Cardiac muscle cell (in vitro differentiated cells and primary cell): ENCODE results near the gene KMT2D. TPM values are rescaled to one million over a fixed set of nuclear protein-coding genes. Genes with fewer than 3 reads are reported as not detected.

Source experiments
- DNase-seq, 2 donors: peaks; one replicate each; pipeline versions ENCODE4 v3.0.0 to v3.0.0-alpha.2; 2010 to 2017; ENCODE audit warnings: low read depth in 1 of 2, low spot score in 1 of 2
- H3K27ac ChIP-seq: fragments of 200-600 bp; sonication (generic); 2 replicates; pipeline ENCODE4 v1.5.1; 2016
- H3K27me3 ChIP-seq: fragments of 200-600 bp; sonication (generic); 2 replicates; pipeline ENCODE4 v1.6.0; 2016; ENCODE audit warnings: control low read depth
- H3K36me3 ChIP-seq: fragments of 200-600 bp; sonication (generic); 2 replicates; pipeline ENCODE4 v1.5.1; 2016; ENCODE audit warnings: control low read depth
- H3K4me1 ChIP-seq: fragments of 200-600 bp; sonication (generic); 2 replicates; pipeline ENCODE4 v1.8.1; 2017; ENCODE audit warnings: low read depth, mild to moderate bottlenecking, mixed run types
- H3K4me3 ChIP-seq: fragments of 200-600 bp; sonication (generic); 2 replicates; pipeline ENCODE4 v1.5.1; 2016; ENCODE audit warnings: mild to moderate bottlenecking
- H3K9me3 ChIP-seq: fragments of 200-600 bp; sonication (generic); 2 replicates; pipeline ENCODE4 v1.5.1; 2017; ENCODE audit warnings: low read depth, mild to moderate bottlenecking, control low read depth
- polyA plus RNA-seq: library from polyadenylated mRNA; unstranded; fragments of >200 nt; fragmentation: Nextera tagmentation; extraction: Ambion mirVana; gene quantifications from 2 replicates; pipeline ENCODE4 v1.2.1, GENCODE V29; 2016
- total RNA-seq: library from RNA; depleted of rRNA; stranded (reverse); fragments of >200 nt; gene quantifications from 2 replicates; pipeline ENCODE4 v1.2.3, GENCODE V29; 2016
- TF ChIP-seq, protein P1 (sequence below): IDR thresholded peaks from 2 replicates; pipeline ENCODE4 v1.5.1; 2012; ENCODE audit warnings: low read depth, mild to moderate bottlenecking, low read length

The KMT2D gene
- total and polyA plus RNA-seq, 2 experiments from 2014 or later = 31.0 to 41.3 TPM

DNA sequence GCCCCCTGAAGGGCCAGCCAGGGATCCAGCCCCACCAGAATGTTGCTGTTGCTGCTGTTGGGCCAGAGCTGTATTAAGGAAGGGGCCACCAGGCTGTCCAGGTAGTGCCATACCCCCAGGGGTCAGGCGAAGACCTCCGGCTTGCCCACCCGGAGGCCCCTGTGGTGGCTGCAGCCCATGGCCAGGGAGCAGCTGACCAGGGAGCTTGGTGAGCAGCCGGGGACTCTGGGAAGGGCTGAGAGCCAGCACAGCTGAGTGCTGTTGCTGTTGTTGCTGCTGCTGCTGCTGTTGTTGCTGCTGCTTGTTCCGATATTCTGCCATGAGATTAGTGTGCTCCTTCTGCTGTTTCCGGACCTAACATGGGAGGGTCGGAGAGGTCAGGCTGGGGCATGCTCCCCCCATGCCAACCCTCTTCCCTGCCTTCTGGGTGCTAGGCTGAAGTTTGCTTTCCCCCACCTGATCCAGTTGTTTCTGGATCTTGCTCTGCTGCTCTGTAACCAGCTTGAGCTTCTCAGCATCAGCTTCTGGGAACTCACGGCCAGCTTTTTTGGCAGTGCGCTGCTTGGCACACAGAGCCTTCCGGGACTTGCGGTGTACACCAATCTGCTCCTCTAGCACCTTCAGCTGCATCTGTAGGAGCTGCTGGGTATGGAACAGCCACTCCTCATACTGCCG lies 26.8 kb downstream of the KMT2D start:
- Histone ChIP-seq H3K36me3 (peaks cover 60% of the 10 kb centered on the region), H3K4me3 (no peak overlapping the region), H3K4me1 (no peaks in the 10 kb centered on the region), H3K27me3 (no peaks in the 10 kb centered on the region), H3K9me3 (no peaks in the 10 kb centered on the region), H3K27ac (no peak overlapping the region)
- DNase-seq = no peak
- TF ChIP-seq, protein P1, sequence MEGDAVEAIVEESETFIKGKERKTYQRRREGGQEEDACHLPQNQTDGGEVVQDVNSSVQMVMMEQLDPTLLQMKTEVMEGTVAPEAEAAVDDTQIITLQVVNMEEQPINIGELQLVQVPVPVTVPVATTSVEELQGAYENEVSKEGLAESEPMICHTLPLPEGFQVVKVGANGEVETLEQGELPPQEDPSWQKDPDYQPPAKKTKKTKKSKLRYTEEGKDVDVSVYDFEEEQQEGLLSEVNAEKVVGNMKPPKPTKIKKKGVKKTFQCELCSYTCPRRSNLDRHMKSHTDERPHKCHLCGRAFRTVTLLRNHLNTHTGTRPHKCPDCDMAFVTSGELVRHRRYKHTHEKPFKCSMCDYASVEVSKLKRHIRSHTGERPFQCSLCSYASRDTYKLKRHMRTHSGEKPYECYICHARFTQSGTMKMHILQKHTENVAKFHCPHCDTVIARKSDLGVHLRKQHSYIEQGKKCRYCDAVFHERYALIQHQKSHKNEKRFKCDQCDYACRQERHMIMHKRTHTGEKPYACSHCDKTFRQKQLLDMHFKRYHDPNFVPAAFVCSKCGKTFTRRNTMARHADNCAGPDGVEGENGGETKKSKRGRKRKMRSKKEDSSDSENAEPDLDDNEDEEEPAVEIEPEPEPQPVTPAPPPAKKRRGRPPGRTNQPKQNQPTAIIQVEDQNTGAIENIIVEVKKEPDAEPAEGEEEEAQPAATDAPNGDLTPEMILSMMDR = no peak

DNA sequence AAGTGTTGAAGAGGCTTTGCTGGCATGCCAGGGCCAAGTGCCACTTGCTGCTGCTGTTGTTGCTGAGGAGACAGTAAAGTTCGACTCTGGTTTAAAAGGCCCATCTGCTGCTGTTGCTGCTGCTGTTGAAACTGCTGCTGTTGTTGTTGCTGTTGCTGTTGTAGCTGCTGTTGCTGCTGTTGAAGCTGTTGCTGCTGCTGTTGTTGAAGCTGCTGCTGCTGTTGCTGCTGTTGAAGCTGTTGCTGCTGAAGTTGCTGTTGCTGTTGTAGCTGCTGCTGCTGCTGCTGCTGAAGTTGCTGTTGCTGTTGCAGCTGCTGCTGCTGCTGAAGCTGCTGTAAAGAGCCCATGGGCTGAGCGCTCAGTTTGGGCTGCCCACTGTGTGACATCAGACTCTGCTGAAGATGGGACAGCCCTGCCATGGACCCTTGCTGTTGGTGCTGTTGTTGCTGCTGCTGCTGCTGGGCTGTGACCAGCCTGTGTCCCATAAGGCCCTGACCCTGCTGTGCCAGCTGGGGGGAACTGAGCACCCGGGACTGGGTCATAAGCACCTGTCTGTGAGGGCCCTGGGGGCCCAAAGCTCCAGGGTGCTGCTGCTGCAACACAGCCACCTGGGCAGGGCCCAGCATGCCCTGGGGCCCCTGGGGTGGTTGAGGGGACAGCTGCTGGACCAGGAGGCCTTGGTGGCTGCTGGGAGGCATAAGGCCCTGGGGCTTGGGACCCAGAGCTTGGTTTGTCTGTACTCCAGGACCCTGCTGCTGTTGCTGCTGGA lies 27.7 kb downstream of the KMT2D start:
- TF ChIP-seq, protein P1 = no peak
- no peaks in the 10 kb centered on the region for H3K27me3 ChIP-seq
- no peaks in the 10 kb centered on the region for H3K9me3 ChIP-seq
- H3K27ac ChIP-seq = no peak overlapping the region
- no peak for DNase-seq
- peaks cover 67% of the 10 kb centered on the region for H3K36me3 ChIP-seq
- no peak overlapping the region for H3K4me3 ChIP-seq
- no peaks in the 10 kb centered on the region for H3K4me1 ChIP-seq

DNA sequence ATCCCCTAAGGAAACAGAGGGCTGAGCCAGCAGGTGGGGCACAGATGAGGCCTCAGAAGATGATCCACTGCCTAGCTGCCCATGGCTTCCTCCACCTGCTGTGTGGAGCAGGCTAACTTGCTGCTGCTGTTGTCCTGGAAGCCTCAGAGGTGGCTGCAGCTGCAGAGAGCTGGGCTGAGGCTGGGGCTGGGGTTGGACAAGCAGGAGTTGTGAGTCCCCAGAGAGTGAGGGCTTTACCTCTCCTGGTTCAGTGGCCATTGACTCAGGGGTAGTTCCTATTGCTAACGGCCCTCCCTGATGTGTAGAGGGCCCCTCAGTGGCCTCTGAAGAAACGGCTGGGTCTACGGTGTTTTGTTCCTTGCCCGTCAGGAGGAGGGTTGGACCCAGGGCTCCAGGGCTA lies 28.3 kb downstream of the KMT2D start:
- H3K4me1 ChIP-seq = no peaks in the 10 kb centered on the region
- H3K9me3 ChIP-seq = no peaks in the 10 kb centered on the region
- H3K27me3 ChIP-seq = no peaks in the 10 kb centered on the region
- no peak overlapping the region for H3K27ac ChIP-seq
- peaks cover 70% of the 10 kb centered on the region for H3K36me3 ChIP-seq
- H3K4me3 ChIP-seq = no peak overlapping the region
- no peak for DNase-seq
- TF ChIP-seq, protein P1 = no peak

DNA sequence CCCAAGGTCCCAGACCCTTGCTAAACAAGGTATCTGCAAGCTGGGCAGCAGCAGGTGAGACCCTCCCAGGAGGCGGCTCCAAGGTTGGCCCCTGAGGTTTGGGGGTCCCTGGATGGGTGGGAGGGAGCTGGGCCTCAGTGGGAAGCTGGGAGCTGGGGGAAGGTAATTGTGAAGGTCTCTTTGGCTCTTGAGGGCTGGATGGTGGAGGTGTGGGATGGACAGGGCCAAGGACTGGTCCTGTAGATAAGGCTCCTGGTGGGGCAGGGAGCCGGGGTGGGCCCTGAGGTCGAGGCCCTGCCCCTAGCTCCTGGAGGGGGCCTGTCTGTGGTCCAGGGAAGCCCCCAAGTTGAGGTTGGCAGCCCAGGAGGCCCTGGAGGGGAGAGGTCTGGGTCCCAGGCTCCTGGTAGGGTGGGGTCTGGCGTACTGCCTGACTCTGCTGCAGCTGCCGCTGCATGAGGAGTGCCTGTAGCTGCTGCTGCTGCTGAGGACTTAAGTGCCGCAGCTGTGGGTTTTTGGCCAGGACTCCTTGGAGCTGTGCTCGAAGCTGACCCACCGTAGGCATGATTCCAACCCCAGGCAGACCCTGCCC lies 28.9 kb downstream of the KMT2D start:
- H3K27ac ChIP-seq = no peak overlapping the region
- H3K27me3 ChIP-seq = no peaks in the 10 kb centered on the region
- DNase-seq = no peak
- no peak overlapping the region for H3K4me3 ChIP-seq
- H3K36me3 ChIP-seq = peaks cover 65% of the 10 kb centered on the region
- TF ChIP-seq, protein P1 = no peak
- no peaks in the 10 kb centered on the region for H3K9me3 ChIP-seq
- H3K4me1 ChIP-seq = no peaks in the 10 kb centered on the region

DNA sequence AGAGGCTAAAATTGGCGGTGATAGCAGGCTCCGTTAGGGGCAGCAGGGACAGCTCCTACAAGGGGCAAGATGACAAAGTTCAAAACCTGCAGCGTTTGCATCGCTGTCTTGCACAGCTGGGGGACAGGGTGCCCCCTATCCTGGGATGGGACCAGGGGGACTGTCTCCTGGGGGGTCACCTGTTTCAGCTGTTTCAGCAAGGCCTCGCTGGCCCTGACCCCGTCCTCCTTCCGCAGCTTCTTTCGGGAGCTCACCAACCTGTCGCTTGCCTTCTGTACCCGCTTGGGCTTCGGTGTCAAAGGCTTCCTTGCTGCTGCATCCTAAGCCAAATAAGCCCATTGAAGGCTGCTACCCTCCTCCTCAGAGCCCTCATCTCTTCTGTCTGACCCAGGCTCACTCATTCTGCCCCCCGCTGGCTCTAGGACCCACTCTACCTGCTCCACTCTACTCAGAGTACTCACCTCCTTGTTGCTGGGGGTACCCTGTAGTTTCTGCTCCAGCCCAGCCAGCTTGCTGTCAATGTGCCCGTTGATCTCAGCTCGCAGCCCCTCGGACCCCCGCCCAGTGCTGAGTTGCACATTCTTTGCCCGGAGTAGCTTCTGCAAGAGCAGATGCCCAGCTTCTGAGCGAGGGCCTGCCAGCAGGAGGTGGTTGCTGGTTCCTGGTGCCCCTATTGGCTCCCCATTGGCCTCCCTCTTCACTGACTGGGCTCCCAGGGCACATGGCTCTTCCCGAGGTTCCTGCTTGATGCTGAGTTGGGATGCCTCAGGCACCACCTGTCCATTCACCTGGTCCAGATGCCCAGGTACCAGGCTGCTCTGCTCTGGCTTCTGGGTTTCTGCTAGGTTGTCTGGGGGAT lies 29.7 kb downstream of the KMT2D start:
- no peak for DNase-seq
- H3K36me3 ChIP-seq = peaks cover 69% of the 10 kb centered on the region
- no peaks in the 10 kb centered on the region for H3K9me3 ChIP-seq
- H3K27me3 ChIP-seq = no peaks in the 10 kb centered on the region
- H3K4me1 ChIP-seq = no peaks in the 10 kb centered on the region
- TF ChIP-seq, protein P1 = no peak
- no peak overlapping the region for H3K4me3 ChIP-seq
- H3K27ac ChIP-seq = no peak overlapping the region
